ENCODE measurements around the gene SLCO4A1. TPM values are rescaled to one million over a fixed set of nuclear protein-coding genes. Genes with fewer than 3 reads are reported as not detected.

Gene SLCO4A1
- total and polyA plus RNA-seq, 2 donors (not counting 1 experiment from before 2014, with no cell fraction given) = 0.50 TPM; not detected in 1

DNA sequence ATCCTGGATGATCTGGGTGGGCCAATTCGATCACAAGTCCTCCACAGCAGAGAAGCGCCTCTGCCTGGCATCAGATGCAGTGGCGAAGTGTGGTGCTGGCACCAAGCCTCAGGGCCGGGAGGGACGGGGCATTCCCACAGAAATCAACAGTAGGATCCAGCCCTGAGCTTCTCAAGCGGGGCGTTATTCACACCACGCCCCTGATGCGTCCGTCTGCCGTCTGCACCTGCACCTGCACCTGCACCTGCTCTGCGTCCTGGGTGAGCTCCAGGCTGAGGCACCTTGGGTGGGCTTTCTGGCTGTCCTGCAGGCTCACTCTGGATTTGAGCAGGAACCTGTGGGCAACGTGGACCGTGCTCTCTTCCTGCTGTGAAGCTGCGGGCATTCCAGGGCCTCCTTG is 52.6 kb downstream of the SLCO4A1 start:
- Histone ChIP-seq H3K79me2 (ENCODE audit: control insufficient read depth, insufficient read depth, low read length) (no peaks in the 10 kb centered on the region), H3K27me3 (ENCODE audit: control insufficient read depth, insufficient read depth, low read length) (peaks cover 7% of the 10 kb centered on the region), H3K4me1 (ENCODE audit: control insufficient read depth, extremely low read depth, insufficient read depth, low read length) (no peaks in the 10 kb centered on the region), H3K36me3 (ENCODE audit: control insufficient read depth, insufficient read depth, low read length) (no peaks in the 10 kb centered on the region), H3K4me3 (replicated peaks in 1 of 4; ENCODE audit: control extremely low read depth in 1 of 4, insufficient read depth in 1 of 4, low read depth in 3 of 4, low read length in 4 of 4) (no peak overlapping the region), H3K27ac (ENCODE audit: insufficient read depth, low read length) (no peak overlapping the region), H3K9ac (ENCODE audit: insufficient read depth, low read length) (no peak overlapping the region), H4K20me1 (ENCODE audit: control insufficient read depth, extremely low read depth, insufficient read depth, low read length) (no peaks in the 10 kb centered on the region), H2AFZ (ENCODE audit: low read length) (no peak overlapping the region), H3K9me3 (ENCODE audit: control insufficient read depth, insufficient read depth, low read depth, low read length) (no peaks in the 10 kb centered on the region), H3K4me2 (ENCODE audit: extremely low read depth, insufficient read depth, low read length) (no peak overlapping the region)
- no peak for DNase-seq (ENCODE audit: low read depth in 2 of 2)
- no peak for TF ChIP-seq EZH2 (IDR thresholded peaks at IDR 0.05; ENCODE audit: low read length, missing control alignments)
- TF ChIP-seq, protein P1, sequence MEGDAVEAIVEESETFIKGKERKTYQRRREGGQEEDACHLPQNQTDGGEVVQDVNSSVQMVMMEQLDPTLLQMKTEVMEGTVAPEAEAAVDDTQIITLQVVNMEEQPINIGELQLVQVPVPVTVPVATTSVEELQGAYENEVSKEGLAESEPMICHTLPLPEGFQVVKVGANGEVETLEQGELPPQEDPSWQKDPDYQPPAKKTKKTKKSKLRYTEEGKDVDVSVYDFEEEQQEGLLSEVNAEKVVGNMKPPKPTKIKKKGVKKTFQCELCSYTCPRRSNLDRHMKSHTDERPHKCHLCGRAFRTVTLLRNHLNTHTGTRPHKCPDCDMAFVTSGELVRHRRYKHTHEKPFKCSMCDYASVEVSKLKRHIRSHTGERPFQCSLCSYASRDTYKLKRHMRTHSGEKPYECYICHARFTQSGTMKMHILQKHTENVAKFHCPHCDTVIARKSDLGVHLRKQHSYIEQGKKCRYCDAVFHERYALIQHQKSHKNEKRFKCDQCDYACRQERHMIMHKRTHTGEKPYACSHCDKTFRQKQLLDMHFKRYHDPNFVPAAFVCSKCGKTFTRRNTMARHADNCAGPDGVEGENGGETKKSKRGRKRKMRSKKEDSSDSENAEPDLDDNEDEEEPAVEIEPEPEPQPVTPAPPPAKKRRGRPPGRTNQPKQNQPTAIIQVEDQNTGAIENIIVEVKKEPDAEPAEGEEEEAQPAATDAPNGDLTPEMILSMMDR (conservative IDR thresholded peaks at IDR 0.05 in 1 of 2, IDR thresholded peaks at IDR 0.05 in 1 of 2; ENCODE audit: low read depth in 1 of 2, low read length in 2 of 2) = no peak

DNA sequence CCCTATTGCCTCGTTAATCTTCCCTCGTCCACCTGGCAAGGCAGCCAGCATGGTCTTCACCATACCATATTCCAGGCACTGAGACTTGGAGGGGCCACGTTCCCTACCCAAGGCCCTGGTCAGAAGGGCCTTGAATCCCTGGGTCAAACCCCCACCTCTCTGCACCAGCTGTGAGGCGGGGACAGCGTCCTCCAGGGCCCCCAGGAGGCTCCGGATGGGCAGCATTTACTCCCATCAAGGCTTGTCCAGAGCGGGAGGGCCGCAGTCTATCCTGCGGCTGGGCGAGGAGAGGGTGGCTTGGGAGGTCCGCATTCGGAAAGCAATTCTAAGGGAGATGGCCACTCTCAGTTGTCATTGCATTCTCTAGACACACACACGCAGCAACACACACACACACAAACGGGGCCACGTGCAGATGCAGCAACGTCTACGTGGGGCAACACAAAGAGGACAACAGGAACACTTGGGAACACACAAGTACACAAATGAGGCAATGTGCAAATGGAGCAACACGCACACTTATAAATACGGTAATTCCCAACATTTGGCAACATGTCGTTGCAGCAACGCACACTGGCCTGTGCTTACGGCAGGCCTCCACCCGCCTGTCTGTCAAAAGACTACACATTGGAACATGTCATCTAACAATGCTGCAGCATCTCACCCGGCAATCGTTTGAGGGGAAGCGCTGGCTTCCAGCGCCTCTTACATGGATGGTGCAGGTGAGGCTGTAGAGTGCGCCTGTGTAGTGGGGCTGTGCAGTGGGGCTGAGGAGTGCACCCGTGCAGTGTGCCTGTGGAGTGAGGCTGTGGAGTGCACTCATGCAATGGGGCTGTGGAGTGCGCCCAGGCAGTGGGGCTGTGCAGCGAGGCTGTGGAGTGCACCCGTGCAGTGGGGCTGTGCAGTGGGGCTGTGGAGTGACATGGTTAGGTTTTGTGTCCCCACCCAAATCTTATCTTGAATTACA is 53.4 kb downstream of the SLCO4A1 start:
- no peaks in the 10 kb centered on the region for H3K9me3 ChIP-seq (ENCODE audit: control insufficient read depth, insufficient read depth, low read depth, low read length)
- no peaks in the 10 kb centered on the region for H3K79me2 ChIP-seq (ENCODE audit: control insufficient read depth, insufficient read depth, low read length)
- H2AFZ ChIP-seq (ENCODE audit: low read length) = no peak overlapping the region
- no peaks in the 10 kb centered on the region for H3K4me1 ChIP-seq (ENCODE audit: control insufficient read depth, extremely low read depth, insufficient read depth, low read length)
- H3K4me3 ChIP-seq (replicated peaks in 1 of 4; ENCODE audit: control extremely low read depth in 1 of 4, insufficient read depth in 1 of 4, low read depth in 3 of 4, low read length in 4 of 4) = no peak overlapping the region
- H3K27ac ChIP-seq (ENCODE audit: insufficient read depth, low read length) = no peak overlapping the region
- H3K36me3 ChIP-seq (ENCODE audit: control insufficient read depth, insufficient read depth, low read length) = no peaks in the 10 kb centered on the region
- H3K4me2 ChIP-seq (ENCODE audit: extremely low read depth, insufficient read depth, low read length) = no peak overlapping the region
- no peak for DNase-seq (ENCODE audit: low read depth in 2 of 2)
- TF ChIP-seq EZH2 (IDR thresholded peaks at IDR 0.05; ENCODE audit: low read length, missing control alignments) = no peak
- TF ChIP-seq, protein P1 (conservative IDR thresholded peaks at IDR 0.05 in 1 of 2, IDR thresholded peaks at IDR 0.05 in 1 of 2; ENCODE audit: low read depth in 1 of 2, low read length in 2 of 2) = no peak
- H3K9ac ChIP-seq (ENCODE audit: insufficient read depth, low read length) = no peak overlapping the region
- no peaks in the 10 kb centered on the region for H4K20me1 ChIP-seq (ENCODE audit: control insufficient read depth, extremely low read depth, insufficient read depth, low read length)
- peaks cover 7% of the 10 kb centered on the region for H3K27me3 ChIP-seq (ENCODE audit: control insufficient read depth, insufficient read depth, low read length)

DNA sequence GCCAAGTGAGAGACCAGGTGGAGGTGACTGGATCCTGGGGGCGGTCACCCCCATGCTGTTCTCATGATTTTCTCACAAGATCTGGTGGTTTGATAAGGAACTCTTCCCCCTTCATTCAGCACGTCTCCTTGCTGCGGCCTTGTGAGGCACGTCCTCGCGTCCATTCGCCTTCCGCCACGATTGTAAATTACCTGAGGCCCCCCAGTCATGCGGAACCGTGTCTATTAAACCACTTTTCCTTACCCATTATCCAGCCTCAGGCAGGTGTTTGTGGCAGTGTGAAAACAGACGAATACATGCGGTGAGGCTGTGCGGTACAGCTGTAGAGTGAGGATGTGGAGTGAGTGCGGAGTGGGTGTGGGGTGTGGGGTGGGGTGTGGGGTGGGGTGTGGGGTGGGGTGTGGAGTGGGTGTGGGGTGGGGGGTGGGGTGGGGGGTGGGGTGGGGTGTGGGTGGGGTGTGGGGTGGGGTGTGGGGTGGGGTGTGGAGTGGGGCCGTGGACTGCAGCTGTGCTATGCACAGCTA is 54.2 kb downstream of the SLCO4A1 start:
- Histone ChIP-seq H3K9me3 (ENCODE audit: control insufficient read depth, insufficient read depth, low read depth, low read length) (no peaks in the 10 kb centered on the region), H3K27ac (ENCODE audit: insufficient read depth, low read length) (no peak overlapping the region), H3K4me1 (ENCODE audit: control insufficient read depth, extremely low read depth, insufficient read depth, low read length) (no peaks in the 10 kb centered on the region), H2AFZ (ENCODE audit: low read length) (no peak overlapping the region), H3K36me3 (ENCODE audit: control insufficient read depth, insufficient read depth, low read length) (no peaks in the 10 kb centered on the region), H3K27me3 (ENCODE audit: control insufficient read depth, insufficient read depth, low read length) (peaks cover 7% of the 10 kb centered on the region), H3K79me2 (ENCODE audit: control insufficient read depth, insufficient read depth, low read length) (no peaks in the 10 kb centered on the region), H3K9ac (ENCODE audit: insufficient read depth, low read length) (no peak overlapping the region), H3K4me3 (replicated peaks in 1 of 4; ENCODE audit: control extremely low read depth in 1 of 4, insufficient read depth in 1 of 4, low read depth in 3 of 4, low read length in 4 of 4) (no peak overlapping the region), H3K4me2 (ENCODE audit: extremely low read depth, insufficient read depth, low read length) (no peak overlapping the region), H4K20me1 (ENCODE audit: control insufficient read depth, extremely low read depth, insufficient read depth, low read length) (no peaks in the 10 kb centered on the region)
- DNase-seq (ENCODE audit: low read depth in 2 of 2) = no peak
- TF ChIP-seq, protein P1 (conservative IDR thresholded peaks at IDR 0.05 in 1 of 2, IDR thresholded peaks at IDR 0.05 in 1 of 2; ENCODE audit: low read depth in 1 of 2, low read length in 2 of 2) = no peak
- TF ChIP-seq EZH2 (IDR thresholded peaks at IDR 0.05; ENCODE audit: low read length, missing control alignments) = no peak

Measured in fibroblast of lung (primary cell).